Esophagus squamous epithelium (tissue), 4 donors: ENCODE results near the gene FRMD1.

ENCODE experiments used
- POLR2A ChIP-seq, 4 donors: fragments of 450-650 bp; IDR thresholded peaks; one replicate each; pipeline ENCODE4 v1.6.1; 2017; ENCODE audit warnings: antibody characterized with exemption in 4 of 4, mild to moderate bottlenecking in 4 of 4, moderate library complexity in 3 of 4
- TF ChIP-seq, protein P1 (sequence below), 6 experiments: fragments of 450-650 bp in 4 of 6; fragments of 200-600 bp in 2 of 6; sonication (generic) in 2 of 6; IDR thresholded peaks; one replicate each; pipeline ENCODE4 v1.5.1; 2016 to 2019; ENCODE audit warnings: antibody characterized with exemption in 6 of 6, mild to moderate bottlenecking in 4 of 6, moderate library complexity in 4 of 6

DNA sequence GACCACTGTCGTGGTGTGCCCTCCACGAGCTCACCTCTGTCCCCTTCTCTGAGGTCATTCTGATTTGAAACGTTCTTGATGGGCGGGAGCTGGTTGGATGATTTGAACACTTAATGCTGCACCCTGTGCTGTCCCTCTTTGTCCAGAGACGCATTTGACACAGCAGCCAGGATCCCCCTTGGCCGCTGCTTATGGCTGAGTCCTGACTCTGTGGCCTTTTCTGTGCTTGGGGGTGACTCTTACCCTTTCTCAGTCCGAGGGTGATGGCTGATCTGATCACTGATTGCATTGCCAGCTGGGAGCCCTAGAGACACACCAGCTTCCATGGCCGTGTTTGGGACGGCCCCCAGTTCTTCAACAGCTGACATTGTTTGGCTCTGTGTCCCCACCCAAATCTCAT is 43.5 kb upstream of the FRMD1 start:
- TF ChIP-seq, protein P1, sequence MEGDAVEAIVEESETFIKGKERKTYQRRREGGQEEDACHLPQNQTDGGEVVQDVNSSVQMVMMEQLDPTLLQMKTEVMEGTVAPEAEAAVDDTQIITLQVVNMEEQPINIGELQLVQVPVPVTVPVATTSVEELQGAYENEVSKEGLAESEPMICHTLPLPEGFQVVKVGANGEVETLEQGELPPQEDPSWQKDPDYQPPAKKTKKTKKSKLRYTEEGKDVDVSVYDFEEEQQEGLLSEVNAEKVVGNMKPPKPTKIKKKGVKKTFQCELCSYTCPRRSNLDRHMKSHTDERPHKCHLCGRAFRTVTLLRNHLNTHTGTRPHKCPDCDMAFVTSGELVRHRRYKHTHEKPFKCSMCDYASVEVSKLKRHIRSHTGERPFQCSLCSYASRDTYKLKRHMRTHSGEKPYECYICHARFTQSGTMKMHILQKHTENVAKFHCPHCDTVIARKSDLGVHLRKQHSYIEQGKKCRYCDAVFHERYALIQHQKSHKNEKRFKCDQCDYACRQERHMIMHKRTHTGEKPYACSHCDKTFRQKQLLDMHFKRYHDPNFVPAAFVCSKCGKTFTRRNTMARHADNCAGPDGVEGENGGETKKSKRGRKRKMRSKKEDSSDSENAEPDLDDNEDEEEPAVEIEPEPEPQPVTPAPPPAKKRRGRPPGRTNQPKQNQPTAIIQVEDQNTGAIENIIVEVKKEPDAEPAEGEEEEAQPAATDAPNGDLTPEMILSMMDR (IDR thresholded peaks at IDR 0.05), result no peak
- no peak for TF ChIP-seq POLR2A (IDR thresholded peaks at IDR 0.05)
